HG02623 (cell line): ENCODE data around the gene VAMP5.
"Not testable (repeated sequence)": the region's sequence is repeated elsewhere in the genome, so short reads cannot be mapped to it uniquely, and the experiment has no call there.

Experiments
- ATAC-seq: cut with Tn5 transposase; IDR thresholded peaks from one replicate; pipeline ENCODE4 v1.9.1; 2021; ENCODE audit warnings: moderate library complexity; ENCODE audit not compliant: unreplicated experiment

The VAMP5 gene

DNA sequence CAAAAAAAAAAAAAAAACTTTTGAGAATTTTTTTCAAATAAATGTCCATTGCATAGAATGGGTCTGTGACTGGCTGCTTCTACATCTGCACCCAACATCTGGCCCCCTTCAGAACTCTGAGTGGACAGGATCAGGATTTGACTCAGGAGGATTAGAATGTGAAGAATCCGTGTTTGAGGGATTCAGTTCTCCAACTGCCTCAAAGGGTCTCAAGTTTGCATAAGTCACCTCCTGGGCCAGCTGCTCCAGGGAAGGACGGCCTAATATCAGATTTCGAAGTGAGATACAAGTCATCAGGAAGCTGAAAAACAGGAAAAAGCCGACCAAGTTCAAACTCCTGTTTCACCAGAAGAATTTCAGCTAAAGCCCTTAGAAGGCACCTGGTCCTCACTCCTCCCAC, 34.4 kb upstream of the VAMP5 start:
- no peak for ATAC-seq

DNA sequence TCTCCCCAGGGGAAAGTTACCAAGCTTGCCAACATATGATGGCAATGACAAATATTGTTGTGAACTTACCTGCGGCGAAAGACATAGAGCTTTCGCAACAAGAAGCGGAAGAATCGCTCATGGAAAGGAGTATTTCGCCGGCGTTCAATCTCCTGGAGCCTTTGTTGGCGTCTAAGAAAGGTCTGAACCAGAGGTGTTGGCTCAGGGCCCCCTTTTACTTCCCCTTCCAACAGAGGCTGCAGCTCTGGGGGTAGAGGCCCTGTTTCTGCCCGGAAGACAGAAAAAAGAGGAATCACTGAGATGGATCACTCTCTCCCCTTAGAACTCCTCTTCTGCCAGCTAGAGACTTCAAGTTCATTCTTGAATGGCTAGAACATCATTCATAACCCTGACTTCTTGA, 33.7 kb upstream of the VAMP5 start:
- ATAC-seq: no peak

GRCh38 chr2:85551698-85552678, 32.2 kb upstream of the VAMP5 start:
- peak; percentile 61 for ATAC-seq

DNA sequence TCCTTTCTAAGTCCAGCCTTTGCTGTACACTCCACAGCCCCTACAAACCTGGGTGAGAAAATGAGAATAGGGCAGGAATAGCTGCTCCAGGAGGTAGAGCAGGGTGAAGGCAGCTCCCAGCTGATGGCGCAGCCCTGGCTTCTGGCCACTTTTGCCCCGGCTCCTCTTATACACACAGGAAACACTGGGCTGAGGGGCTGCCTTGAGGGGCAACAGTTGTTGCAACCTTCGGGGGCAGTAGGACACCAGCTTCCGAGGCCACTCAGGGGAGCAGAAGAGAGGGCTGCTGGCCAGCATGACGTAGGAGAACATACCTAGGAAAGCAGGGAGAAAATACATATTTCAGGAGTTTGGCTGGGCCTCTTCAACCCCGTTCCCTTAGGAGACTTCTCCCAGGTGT, 31.0 kb upstream of the VAMP5 start:
- no peak for ATAC-seq

DNA sequence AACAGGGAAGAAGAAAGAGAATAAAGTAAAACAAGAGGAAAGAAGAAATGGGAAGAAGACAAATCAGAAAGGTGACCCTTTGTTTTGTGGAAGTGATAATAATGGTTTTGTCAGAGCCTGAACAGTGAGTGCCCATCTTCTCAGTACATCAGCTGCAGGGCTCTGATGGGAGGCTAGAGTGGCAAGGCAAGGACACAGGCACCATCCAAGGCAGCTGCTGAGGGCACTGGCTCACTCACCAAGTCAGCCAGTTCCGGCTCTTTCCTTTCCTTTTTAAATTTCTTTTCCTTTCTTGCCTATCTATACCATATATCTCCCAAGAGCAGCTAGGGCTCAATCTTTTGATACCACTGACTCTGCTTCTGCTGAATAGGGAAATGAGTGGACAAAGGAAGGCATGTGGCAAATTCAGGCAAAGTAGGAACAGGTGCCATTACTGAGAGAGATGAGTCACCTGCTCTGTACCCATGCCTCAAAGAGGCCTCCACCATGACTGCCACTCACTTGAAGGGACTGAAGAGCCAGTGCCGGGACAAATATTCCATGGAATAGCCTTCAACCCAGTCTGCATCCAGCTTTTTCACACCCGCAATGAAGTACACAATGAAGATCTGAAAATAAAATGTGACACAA, 29.1 kb upstream of the VAMP5 start:
- no peak for ATAC-seq

DNA sequence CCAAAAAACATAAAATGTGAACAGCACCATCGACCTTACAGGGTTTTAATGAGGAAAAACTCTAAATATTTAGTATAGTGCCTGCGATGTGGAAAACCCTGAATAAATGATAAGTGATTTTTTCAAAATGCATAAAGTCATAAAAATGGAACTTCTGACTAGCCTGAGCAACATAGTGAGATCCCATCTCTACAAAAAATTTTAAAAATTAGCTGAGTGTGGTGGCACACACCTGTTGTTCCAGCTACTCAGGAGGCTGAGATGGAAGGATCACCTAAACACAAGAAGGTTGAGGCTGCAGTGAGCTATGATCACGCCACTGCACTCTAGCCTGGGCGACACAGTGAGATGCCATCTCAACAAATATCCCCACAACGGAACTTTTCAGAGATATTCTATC, 27.1 kb upstream of the VAMP5 start:
- no peak for ATAC-seq

DNA sequence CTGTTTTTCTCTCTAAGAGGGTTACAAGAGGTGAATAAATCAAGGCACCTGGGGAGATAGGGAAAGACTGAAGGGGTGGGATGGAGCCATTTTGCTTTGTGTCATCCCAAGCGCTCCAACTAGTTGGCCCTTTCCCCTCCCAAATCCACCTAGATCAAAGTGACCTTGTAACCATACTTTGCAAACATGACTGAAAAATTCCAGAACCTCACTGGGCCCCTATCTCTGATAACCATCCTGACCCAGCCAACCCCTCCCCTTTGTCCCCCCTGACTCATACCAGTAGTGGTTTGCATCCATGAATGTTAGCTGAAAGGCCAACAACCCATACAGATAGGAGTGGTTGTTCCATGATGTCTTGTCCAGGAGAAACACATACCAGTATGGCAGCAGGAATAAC, 26.1 kb upstream of the VAMP5 start:
- no peak for ATAC-seq

DNA sequence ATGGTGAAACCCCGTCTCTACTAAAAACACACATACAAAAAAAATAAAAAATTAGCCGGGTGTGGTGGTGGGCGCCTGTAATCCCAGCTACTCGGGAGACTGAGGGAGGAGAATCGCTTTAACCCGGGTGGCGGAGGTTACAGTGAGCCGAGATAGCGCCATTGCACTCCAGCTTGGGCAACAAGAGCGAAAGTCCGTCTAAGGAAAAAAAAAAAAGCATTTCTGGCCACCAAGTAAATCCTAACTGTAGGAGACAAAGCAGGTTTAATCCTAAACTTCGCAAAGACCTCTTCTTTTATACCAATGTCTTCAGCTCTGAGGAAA, 23.9 kb upstream of the VAMP5 start:
- not testable (repeated sequence) for ATAC-seq

GRCh38 chr2:85560812-85561279, 23.4 kb upstream of the VAMP5 start:
- peak; percentile 5 for ATAC-seq

DNA sequence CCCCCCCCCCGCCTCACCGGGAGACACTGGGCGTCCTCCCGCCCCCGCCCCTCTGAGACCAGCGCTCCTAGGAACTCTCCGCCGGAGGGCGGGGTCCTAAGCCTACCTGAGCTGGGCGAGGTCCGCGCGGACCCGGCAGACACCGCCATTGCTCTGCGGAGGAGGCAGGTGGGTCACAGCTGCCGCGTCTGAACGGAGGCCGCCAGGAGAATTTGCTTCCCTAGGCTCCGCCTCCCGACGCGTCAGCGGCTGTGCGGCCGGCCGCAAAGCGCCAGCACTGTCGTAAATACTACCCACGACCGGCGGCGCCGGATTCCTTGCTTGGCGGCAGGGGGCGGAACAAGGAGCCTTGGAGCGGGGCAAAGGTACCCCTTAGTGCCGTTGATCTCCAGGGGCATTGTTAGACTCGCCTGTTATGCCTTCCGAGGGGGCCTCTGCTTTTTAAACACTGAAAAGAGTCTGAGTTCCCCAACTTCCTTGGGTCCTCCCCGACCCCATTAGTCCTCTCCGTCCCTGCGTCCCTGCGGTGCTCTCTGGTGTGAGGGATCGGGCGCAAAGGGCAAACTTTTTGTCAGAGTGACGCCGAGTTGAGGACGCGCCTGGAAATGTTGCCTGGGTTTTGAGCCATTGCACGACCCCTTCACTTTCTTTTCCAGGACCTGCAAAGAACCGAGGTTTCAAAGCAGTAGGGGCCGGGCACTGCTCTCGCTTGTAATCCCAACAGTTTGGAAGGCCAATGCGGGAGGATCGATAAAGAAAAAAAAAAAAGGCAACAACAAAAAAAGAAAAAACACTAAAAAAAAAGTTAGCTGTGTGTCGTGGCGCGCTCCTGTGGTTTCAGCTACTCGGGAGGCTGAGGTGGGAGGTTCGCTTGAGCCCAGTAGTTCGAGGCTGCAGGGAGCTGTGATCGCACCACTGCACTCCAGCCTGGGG, 22.7 kb upstream of the VAMP5 start, which contains the start of gene GGCX:
Gene GGCX (minus strand): TSS at position 214 of the 933 bp plus-strand sequence. CDS start 65 bp downstream, at position 149.
- peak; percentile 87 for ATAC-seq

GRCh38 chr2:85564144-85564563, 20.1 kb upstream of the VAMP5 start:
- no peak for ATAC-seq

DNA sequence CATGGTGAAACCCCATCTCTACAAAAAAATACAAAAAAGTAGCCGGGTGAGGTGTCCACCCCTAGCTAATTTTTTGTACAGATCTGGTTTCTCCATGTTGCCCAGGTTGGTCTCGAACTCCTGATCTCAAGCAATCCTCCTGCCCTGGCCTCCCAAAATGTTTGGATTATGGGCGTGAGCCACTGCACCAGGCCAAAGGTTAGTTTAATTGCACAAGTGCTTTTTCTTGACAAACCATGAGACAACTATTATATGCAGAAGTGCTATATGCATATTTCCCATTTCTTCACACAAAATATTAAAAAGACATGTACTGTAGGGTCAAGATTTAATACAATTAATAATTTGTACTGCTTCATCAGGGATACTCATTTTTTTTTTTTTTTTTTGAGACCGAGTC, 18.0 kb upstream of the VAMP5 start:
- no peak for ATAC-seq

DNA sequence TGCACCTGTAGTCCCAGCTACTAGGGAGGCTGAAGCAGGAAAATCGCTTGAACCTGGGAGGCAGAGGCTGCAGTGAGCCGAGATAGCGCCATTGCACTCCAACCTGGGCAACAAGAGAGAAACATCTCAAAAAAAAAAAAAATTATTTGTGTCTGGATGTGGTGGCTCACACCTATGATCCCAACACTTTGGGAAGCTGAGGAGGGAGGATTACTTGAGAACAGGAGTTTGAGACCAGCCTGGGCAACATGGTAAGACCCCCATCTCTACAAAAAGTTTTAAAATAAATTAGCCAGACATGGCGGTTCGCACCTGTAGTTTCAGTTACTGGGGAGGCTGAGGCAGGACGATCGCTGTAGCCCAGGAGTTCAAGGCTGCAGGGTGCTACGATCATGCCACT, 8.5 kb upstream of the VAMP5 start:
- no peak for ATAC-seq

DNA sequence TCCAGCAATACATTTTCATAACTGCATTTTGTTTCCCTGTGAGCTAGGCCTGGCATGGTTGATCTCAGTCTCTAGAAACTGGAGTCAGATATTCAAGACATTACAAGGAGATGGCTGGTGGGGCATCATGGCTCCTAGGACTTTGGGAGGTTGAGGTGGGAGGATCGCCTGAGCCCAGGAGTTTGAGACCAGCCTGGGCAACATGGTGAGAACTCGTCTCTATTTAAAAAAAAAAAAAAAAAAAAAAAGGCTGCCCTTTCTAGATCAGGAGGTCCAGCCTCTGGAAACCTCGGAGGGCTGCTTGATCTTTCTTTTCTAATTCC, 7.2 kb upstream of the VAMP5 start:
- no peak for ATAC-seq

- no peak for ATAC-seq
Observed at GRCh38 chr2:85577386-85578242, 6.6 kb upstream of the VAMP5 start, which contains the start of gene VAMP8. TSS of gene VAMP8 (plus strand) at chr2:85577586. CDS start at chr2:85577647, 61 bp downstream.

DNA sequence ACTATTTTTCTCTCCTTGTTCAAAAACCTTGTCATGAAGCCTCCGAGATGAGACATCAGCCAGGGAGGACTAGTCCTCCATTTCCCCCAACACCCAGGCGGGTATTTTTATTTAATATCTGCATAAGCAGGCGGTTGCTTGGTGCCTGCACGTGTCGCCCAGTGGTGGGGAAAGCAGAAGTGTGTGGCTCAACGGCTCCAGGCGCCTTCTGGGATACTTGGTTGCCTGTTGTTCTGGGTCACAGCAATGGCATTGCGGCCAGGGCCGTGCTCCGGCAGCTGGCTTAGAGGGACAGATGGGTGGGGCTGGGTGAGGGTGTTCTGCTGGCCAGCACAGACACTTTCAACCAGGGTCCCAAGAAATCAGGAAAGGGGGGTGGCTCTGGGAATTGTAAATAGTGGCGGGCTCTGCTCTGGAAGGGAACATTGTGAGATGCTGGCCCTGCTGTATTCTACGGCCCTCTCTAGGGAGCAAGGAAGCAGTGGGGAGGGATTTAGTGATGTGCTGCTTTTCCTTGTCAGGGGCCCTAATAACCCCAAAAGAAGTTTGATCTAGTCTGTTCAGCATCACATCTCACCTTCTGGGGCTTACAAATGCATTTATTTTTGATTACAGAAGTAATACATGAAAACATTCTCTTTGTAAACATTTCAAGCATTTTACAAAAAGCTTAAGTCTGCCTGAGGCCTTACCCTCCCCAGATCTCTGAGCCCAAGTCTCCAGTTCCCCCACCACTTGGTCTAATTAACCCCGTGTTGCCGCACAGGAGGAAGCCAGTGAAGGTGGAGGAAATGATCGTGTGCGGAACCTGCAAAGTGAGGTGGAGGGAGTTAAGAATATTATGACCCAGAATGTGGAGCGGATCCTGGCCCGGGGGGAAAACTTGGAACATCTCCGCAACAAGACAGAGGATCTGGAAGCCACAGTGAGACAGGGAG, 5.7 kb upstream of the VAMP5 start:
- no peak for ATAC-seq

DNA sequence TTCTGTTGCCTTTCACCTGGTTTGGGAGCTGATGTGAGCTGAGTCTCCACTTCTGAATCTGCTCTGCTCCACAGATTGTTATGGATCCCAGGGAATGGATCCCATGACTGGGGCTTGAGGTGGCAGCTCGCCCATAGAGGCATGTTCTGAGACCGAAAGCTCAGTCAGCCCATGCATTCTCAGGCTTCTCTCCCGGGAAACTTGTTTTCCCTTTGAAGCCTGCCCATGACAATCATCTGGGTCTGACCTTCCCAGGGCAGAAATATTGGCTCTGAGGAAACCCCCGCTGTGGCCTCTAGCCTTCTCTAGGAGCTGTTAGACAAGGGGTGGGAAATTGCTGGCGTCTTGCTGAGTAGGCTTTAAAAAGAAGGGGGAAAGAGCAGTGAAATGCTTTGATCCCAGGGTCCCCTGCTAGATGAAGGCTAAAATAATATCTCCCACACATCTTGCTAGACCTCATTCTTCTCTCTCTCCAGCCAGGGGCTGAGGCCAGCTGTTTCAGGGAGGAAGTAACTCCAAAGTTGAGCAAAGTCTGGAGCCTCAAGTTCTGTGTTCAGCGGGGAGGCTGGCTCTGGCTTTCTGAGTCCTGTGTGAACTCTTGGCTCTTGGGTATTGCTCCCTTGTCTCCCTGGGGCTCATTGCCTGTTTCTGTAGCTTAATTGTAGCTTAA, 4.8 kb upstream of the VAMP5 start:
- ATAC-seq: no peak

DNA sequence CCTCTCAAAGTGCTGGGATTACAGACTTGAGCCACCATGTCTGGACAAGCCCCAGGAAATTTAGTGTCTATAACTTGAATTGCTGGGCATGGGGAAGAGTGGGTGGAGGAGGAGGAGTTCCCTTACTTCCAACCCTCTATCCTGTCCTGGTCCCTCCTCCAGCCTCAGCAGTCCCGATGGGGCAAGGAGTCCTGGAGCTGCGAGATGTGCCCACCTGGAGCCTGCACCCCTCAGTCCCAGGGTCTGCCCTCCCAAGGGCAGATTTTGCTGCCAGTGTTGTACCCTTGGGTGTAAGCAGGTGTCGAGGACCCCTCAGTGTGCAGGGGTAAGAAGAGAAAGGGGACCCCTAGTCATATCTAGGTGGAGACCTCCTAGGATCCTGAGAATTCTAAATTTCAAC, 4.0 kb upstream of the VAMP5 start:
- no peak for ATAC-seq

- ATAC-seq: no peak
Observed at GRCh38 chr2:85582492-85582891, 1.7 kb upstream of the VAMP5 start.
